PC-9 (cell line): ENCODE measurements around the gene MRPS10. TPM values are rescaled to one million over a fixed set of nuclear protein-coding genes. Genes with fewer than 3 reads are reported as not detected.
"Not testable (repeated sequence)": the region's sequence is repeated elsewhere in the genome, so short reads cannot be mapped to it uniquely, and the experiment has no call there.

Experiments
- BruUV-seq: library from RNA; stranded (reverse); fragments of 400-500 nt; replicated peaks from 2 replicates; lab custom pipeline; 2021; lab: Mats Ljungman, UMichigan
- CTCF ChIA-PET: fragments of 300-600 bp; sonication (Branson Sonifier 250); formaldehyde crosslinking; loops from one replicate; lab custom pipeline; 2022; ENCODE audit warnings: antibody characterized with exemption; lab: Charles Lee
- POLR2A ChIA-PET: fragments of 300-600 bp; sonication (Branson Sonifier 250); formaldehyde crosslinking; loops from one replicate; lab custom pipeline; 2022; ENCODE audit warnings: antibody characterized with exemption; ENCODE audit not compliant: unreplicated experiment; lab: Charles Lee
- DNase-seq, 2 experiments: peaks; one replicate each; pipeline versions ENCODE4 v3.0.0 to v3.0.0-alpha.2; 2015 to 2022; ENCODE audit warnings: mixed read lengths in 1 of 2
- H2AFZ ChIP-seq: fragments of 200-600 bp; sonication (generic); 2 replicates; pipeline ENCODE4 v1.8.1; 2017; ENCODE audit warnings: antibody characterized with exemption
- H3F3A ChIP-seq: fragments of 200-600 bp; sonication (generic); 2 replicates; pipeline ENCODE4 v1.8.1; 2017; ENCODE audit warnings: antibody characterized with exemption, mild to moderate bottlenecking, low read depth; ENCODE audit not compliant: insufficient read depth
- H3K27ac ChIP-seq: fragments of 200-600 bp; sonication (generic); 2 replicates; pipeline ENCODE4 v1.6.1; 2016; ENCODE audit warnings: mixed run types
- H3K27me3 ChIP-seq: fragments of 200-600 bp; sonication (generic); 2 replicates; pipeline ENCODE4 v1.6.1; 2016; ENCODE audit warnings: low read depth, mixed run types; ENCODE audit not compliant: insufficient read depth
- H3K36me3 ChIP-seq: fragments of 200-600 bp; sonication (generic); 2 replicates; pipeline ENCODE4 v1.6.1; 2016; ENCODE audit warnings: low read depth, mixed run types
- H3K4me1 ChIP-seq: fragments of 200-600 bp; sonication (generic); replicated peaks from 2 replicates; pipeline ENCODE4 v1.6.1; 2016; ENCODE audit warnings: mixed run types; ENCODE audit not compliant: insufficient read depth
- H3K4me2 ChIP-seq: fragments of 200-600 bp; sonication (generic); 2 replicates; pipeline ENCODE4 v1.6.1; 2017; ENCODE audit warnings: mixed run types
- H3K4me3 ChIP-seq: fragments of 200-600 bp; sonication (generic); 2 replicates; pipeline ENCODE4 v1.6.1; 2016; ENCODE audit warnings: mixed run types
- H3K79me2 ChIP-seq: fragments of 200-600 bp; sonication (generic); 2 replicates; pipeline ENCODE4 v1.6.1; 2017; ENCODE audit warnings: low read depth, mixed run types
- H3K9me2 ChIP-seq: fragments of 200-600 bp; sonication (generic); 2 replicates; pipeline ENCODE4 v1.8.1; 2017; ENCODE audit warnings: mild to moderate bottlenecking; ENCODE audit not compliant: insufficient read depth
- H3K9me3 ChIP-seq: fragments of 200-600 bp; sonication (generic); 2 replicates; pipeline ENCODE4 v1.8.1; 2016; ENCODE audit warnings: low read depth; ENCODE audit not compliant: insufficient read depth
- H4K20me1 ChIP-seq: fragments of 200-600 bp; sonication (generic); 2 replicates; pipeline ENCODE4 v1.8.1; 2017; ENCODE audit not compliant: insufficient read depth
- CTCF ChIP-seq: fragments of 200-600 bp; sonication (generic); conservative IDR thresholded peaks from 2 replicates; pipeline ENCODE4 v1.6.1; 2017; ENCODE audit warnings: mixed run types, antibody characterized with exemption, mild to moderate bottlenecking, moderate library complexity
- EZH2 ChIP-seq: fragments of 200-600 bp; sonication (generic); IDR thresholded peaks from 2 replicates; pipeline ENCODE4 v1.8.0; 2017; ENCODE audit warnings: antibody characterized with exemption, low read depth
- intact Hi-C: fragments of 100-400 bp; cut with micrococcal nuclease; formaldehyde crosslinking; loops from one replicate; pipeline ENCODE4 v1.10.0; 2022; ENCODE audit not compliant: unreplicated experiment
- total RNA-seq: library from RNA; stranded (reverse); gene quantifications from 2 replicates; pipeline ENCODE4 v1.2.3, GENCODE V29; 2021

The MRPS10 gene
- total RNA-seq, 1 experiment from 2014 or later: 56.5 TPM

DNA sequence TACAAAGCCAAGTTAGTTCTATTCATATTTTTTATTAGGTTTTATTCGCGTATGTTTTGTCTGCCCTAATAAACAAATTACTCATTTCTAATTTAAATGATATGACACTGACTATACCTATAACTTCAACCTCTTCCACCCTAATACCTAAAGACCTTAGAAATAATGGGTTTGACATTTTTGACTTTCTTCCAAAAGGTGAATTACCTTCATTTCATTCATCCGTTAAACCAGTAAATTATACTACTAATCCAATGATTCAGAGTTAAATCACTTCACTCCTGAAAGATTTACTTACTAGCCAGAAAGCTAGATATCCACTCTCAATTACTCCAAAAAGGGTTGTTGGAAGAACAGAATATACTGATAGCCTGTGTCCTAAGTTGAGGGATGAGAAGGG is 5.2 kb downstream of the MRPS10 start:
- POLR2A ChIA-PET: no interaction called here
- H3K4me2 ChIP-seq: no peak overlapping the region
- BruUV-seq: no TSS peak

GRCh38 chr6:42211726-42212125 is 5.9 kb downstream of the MRPS10 start:
- POLR2A ChIA-PET: no interaction called here
- Histone ChIP-seq H3K27ac (no peak overlapping the region), H3K79me2 (peaks cover 18% of the 10 kb centered on the region), H3K4me3 (no peak overlapping the region), H3K4me1 (peaks cover 17% of the 10 kb centered on the region), H3K36me3 (peaks cover 47% of the 10 kb centered on the region), H3K27me3 (no peaks in the 10 kb centered on the region), H4K20me1 (no peaks in the 10 kb centered on the region), H2AFZ (no peak overlapping the region), H3K9me3 (no peaks in the 10 kb centered on the region), H3K9me2 (no peaks in the 10 kb centered on the region), H3F3A (peaks cover 20% of the 10 kb centered on the region; the same call in 1 of the 2 replicates), H3K4me2 (no peak overlapping the region)
- no TSS peak for BruUV-seq
- CTCF ChIA-PET: no interaction called here
- intact Hi-C loops: loop anchor here (5.0 kb wide), 1 partner anchor 154 kb away; no protein-coding TSS in a partner anchor
- no peak for DNase-seq
- TF ChIP-seq EZH2 (no peak), CTCF (no peak)

More for the DNA sequence above, 5.2 kb downstream of the MRPS10 start:
- Histone ChIP-seq H2AFZ (no peak overlapping the region), H3K9me3 (no peaks in the 10 kb centered on the region), H3K4me1 (peaks cover 20% of the 10 kb centered on the region), H3K9me2 (no peaks in the 10 kb centered on the region), H3K79me2 (peaks cover 25% of the 10 kb centered on the region), H3K27me3 (no peaks in the 10 kb centered on the region), H4K20me1 (no peaks in the 10 kb centered on the region), H3K4me3 (no peak overlapping the region), H3K27ac (no peak overlapping the region), H3K36me3 (peaks cover 47% of the 10 kb centered on the region), H3F3A (peaks cover 20% of the 10 kb centered on the region; the same call in 1 of the 2 replicates)
- intact Hi-C loops: loop anchor here (5.0 kb wide), 1 partner anchor 155 kb away; no protein-coding TSS in a partner anchor
- TF ChIP-seq CTCF: no peak
- TF ChIP-seq EZH2: no peak
- no peak for DNase-seq
- CTCF ChIA-PET: interaction anchor here (0.5 kb wide), 1 partner anchor 162 kb away, joined by 10 read pairs; the partner anchor contains the start of gene TAF8

GRCh38 chr6:42210551-42210950 is 7.1 kb downstream of the MRPS10 start:
- Histone ChIP-seq H3K4me2 (no peak overlapping the region), H3K36me3 (peaks cover 47% of the 10 kb centered on the region), H3K27ac (no peak overlapping the region), H3F3A (peaks cover 17% of the 10 kb centered on the region; the same call in 1 of the 2 replicates), H2AFZ (no peak overlapping the region), H4K20me1 (no peaks in the 10 kb centered on the region), H3K9me2 (no peaks in the 10 kb centered on the region), H3K79me2 (peaks cover 11% of the 10 kb centered on the region), H3K4me3 (no peak overlapping the region), H3K4me1 (peaks cover 13% of the 10 kb centered on the region), H3K9me3 (no peaks in the 10 kb centered on the region), H3K27me3 (no peaks in the 10 kb centered on the region)
- no TSS peak for BruUV-seq
- TF ChIP-seq EZH2 (no peak), CTCF (no peak)
- CTCF ChIA-PET: no interaction called here
- DNase-seq: no peak
- intact Hi-C loops: loop anchor here (5.0 kb wide), 1 partner anchor 153 kb away; no protein-coding TSS in a partner anchor
- POLR2A ChIA-PET: no interaction called here

DNA sequence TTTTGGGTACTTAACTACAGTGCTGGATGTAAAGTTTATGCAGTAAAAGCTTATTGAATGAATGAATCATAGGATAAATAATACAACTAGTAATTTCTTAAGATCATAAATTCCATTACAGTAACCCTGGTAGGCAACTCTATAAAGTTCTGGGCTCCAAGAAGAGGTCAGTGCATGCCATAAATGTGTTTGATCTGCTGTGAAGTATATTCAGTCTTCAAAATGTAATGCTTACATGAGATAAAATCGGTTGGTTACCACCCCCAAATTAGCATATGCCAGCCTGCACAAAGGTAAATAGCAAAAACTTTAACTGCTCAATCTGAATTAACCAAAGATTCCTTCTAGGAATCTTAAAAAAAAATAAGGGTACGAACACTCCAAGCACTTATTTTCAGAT is 10.1 kb downstream of the MRPS10 start:
- H3K4me1 ChIP-seq, BruUV-seq, H3K4me3 ChIP-seq, H2AFZ ChIP-seq, POLR2A ChIA-PET, H3K4me2 ChIP-seq, intact Hi-C loops, H3K9me2 ChIP-seq, CTCF ChIA-PET, H3K9me3 ChIP-seq, DNase-seq, H3K27me3 ChIP-seq, H4K20me1 ChIP-seq, H3K79me2 ChIP-seq, H3K27ac ChIP-seq: not testable (repeated sequence)
- Histone ChIP-seq H3K36me3 (peaks cover 40% of the 10 kb centered on the region), H3F3A (peaks cover 22% of the 10 kb centered on the region; the same call in 1 of the 2 replicates)
